ENCODE results near the gene COL2A1. TPM values are rescaled to one million over a fixed set of nuclear protein-coding genes. Genes with fewer than 3 reads are reported as not detected.

The COL2A1 gene
- total and polyA plus RNA-seq, 4 donors = 321 TPM; not detected in 3

DNA sequence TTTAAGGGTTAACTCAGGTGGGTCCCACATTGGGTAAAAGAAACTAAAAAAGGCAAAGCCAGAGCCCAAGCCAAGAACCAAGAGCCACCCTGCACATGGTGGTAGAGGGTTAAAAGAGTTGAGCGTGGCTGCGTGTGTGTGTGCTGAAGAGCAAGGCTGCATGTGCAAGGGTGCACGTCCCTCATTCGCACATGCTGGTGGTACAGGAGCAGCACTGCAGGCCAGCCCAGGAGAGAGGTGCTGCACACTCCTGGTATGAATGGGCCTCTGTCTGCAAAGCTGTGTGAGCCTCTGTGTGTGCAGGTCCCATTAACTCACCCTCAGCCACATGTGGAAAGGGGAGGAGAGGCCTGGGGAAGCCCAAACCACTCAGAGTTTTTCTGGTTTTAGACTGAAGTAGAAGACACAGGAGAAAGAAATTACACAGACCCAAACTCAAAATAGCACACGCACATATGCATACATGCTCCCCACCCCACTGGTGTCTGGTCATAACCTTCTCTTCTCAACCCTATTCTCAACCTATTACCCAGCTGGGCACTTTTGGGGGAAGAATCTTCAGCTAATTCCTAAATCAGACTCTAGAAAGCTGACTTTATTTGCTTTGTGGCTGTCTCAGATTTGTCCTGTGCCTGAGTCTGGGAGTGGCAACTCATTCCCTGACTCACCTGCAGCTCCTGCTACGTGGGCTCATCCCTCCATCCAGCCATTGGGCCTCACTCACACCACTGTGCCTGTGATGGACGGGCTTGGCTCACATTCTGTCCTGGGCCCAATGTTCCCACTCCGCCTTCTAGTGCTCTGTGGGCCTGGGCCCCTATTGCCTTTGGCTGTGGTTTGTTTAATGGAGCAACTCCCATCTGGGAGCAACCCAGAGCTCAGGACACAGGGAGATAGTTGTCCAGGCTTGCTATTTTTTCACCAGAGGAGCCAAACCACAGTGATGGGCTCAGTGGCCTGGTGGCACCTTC, 30.8 kb upstream of the COL2A1 start:
- TF ChIP-seq, protein P1, sequence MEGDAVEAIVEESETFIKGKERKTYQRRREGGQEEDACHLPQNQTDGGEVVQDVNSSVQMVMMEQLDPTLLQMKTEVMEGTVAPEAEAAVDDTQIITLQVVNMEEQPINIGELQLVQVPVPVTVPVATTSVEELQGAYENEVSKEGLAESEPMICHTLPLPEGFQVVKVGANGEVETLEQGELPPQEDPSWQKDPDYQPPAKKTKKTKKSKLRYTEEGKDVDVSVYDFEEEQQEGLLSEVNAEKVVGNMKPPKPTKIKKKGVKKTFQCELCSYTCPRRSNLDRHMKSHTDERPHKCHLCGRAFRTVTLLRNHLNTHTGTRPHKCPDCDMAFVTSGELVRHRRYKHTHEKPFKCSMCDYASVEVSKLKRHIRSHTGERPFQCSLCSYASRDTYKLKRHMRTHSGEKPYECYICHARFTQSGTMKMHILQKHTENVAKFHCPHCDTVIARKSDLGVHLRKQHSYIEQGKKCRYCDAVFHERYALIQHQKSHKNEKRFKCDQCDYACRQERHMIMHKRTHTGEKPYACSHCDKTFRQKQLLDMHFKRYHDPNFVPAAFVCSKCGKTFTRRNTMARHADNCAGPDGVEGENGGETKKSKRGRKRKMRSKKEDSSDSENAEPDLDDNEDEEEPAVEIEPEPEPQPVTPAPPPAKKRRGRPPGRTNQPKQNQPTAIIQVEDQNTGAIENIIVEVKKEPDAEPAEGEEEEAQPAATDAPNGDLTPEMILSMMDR (IDR thresholded peaks at IDR 0.05; ENCODE audit: low read depth, low read length, missing input control) = no peak
- TF ChIP-seq NR2F2 (IDR thresholded peaks at IDR 0.05) (no peak), HNF4A (conservative IDR thresholded peaks at IDR 0.05) (no peak), EGR1 (IDR thresholded peaks at IDR 0.05; ENCODE audit: low read depth in 2 of 2) (no peak), FOXA1 (IDR thresholded peaks at IDR 0.05) (no peak), TAF1 (conservative IDR thresholded peaks at IDR 0.05) (no peak), SP1 (IDR thresholded peaks at IDR 0.05) (no peak), RAD21 (IDR thresholded peaks at IDR 0.05) (no peak), GABPA (IDR thresholded peaks at IDR 0.05 in 1 of 2, conservative IDR thresholded peaks at IDR 0.05 in 1 of 2) (no peak), FOXA2 (IDR thresholded peaks at IDR 0.05) (no peak), YY1 (IDR thresholded peaks at IDR 0.05) (no peak), HNF4G (IDR thresholded peaks at IDR 0.05) (no peak), RXRA (IDR thresholded peaks at IDR 0.05) (no peak), JUND (IDR thresholded peaks at IDR 0.05) (no peak)
- TF ChIP-seq, protein P2, sequence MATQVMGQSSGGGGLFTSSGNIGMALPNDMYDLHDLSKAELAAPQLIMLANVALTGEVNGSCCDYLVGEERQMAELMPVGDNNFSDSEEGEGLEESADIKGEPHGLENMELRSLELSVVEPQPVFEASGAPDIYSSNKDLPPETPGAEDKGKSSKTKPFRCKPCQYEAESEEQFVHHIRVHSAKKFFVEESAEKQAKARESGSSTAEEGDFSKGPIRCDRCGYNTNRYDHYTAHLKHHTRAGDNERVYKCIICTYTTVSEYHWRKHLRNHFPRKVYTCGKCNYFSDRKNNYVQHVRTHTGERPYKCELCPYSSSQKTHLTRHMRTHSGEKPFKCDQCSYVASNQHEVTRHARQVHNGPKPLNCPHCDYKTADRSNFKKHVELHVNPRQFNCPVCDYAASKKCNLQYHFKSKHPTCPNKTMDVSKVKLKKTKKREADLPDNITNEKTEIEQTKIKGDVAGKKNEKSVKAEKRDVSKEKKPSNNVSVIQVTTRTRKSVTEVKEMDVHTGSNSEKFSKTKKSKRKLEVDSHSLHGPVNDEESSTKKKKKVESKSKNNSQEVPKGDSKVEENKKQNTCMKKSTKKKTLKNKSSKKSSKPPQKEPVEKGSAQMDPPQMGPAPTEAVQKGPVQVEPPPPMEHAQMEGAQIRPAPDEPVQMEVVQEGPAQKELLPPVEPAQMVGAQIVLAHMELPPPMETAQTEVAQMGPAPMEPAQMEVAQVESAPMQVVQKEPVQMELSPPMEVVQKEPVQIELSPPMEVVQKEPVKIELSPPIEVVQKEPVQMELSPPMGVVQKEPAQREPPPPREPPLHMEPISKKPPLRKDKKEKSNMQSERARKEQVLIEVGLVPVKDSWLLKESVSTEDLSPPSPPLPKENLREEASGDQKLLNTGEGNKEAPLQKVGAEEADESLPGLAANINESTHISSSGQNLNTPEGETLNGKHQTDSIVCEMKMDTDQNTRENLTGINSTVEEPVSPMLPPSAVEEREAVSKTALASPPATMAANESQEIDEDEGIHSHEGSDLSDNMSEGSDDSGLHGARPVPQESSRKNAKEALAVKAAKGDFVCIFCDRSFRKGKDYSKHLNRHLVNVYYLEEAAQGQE (IDR thresholded peaks at IDR 0.05) = no peak
- TF ChIP-seq, protein P3, sequence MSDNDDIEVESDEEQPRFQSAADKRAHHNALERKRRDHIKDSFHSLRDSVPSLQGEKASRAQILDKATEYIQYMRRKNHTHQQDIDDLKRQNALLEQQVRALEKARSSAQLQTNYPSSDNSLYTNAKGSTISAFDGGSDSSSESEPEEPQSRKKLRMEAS (IDR thresholded peaks at IDR 0.05) = no peak
- TF ChIP-seq, protein P4, sequence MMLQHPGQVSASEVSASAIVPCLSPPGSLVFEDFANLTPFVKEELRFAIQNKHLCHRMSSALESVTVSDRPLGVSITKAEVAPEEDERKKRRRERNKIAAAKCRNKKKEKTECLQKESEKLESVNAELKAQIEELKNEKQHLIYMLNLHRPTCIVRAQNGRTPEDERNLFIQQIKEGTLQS (IDR thresholded peaks at IDR 0.05) = no peak
- TF ChIP-seq, protein P5, sequence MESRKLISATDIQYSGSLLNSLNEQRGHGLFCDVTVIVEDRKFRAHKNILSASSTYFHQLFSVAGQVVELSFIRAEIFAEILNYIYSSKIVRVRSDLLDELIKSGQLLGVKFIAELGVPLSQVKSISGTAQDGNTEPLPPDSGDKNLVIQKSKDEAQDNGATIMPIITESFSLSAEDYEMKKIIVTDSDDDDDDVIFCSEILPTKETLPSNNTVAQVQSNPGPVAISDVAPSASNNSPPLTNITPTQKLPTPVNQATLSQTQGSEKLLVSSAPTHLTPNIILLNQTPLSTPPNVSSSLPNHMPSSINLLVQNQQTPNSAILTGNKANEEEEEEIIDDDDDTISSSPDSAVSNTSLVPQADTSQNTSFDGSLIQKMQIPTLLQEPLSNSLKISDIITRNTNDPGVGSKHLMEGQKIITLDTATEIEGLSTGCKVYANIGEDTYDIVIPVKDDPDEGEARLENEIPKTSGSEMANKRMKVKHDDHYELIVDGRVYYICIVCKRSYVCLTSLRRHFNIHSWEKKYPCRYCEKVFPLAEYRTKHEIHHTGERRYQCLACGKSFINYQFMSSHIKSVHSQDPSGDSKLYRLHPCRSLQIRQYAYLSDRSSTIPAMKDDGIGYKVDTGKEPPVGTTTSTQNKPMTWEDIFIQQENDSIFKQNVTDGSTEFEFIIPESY (IDR thresholded peaks at IDR 0.05) = no peak
- no peak for DNase-seq (ENCODE audit: low spot score)
- Histone ChIP-seq H3K4me1 (ENCODE audit: control insufficient read depth in 4 of 4, insufficient read depth in 4 of 4, low read length in 3 of 4) (no peaks in the 10 kb centered on the region), H3K36me3 (ENCODE audit: control insufficient read depth in 4 of 4, insufficient read depth in 3 of 4, low read depth in 1 of 4, low read length in 3 of 4) (no peaks in the 10 kb centered on the region), H3K9ac (ENCODE audit: low read depth in 1 of 2, low read length in 2 of 2) (no peak overlapping the region), H3K27ac (ENCODE audit: low read depth in 1 of 2, low read length in 2 of 2) (no peak overlapping the region), H3K9me3 (ENCODE audit: control insufficient read depth in 4 of 4, low read length in 3 of 4) (no peaks in the 10 kb centered on the region), H3K27me3 (ENCODE audit: control insufficient read depth in 4 of 4, insufficient read depth in 4 of 4, low read length in 3 of 4) (no peaks in the 10 kb centered on the region), H3K4me3 (ENCODE audit: low read depth in 1 of 3, low read length in 3 of 3) (no peak overlapping the region)
- WGBS = 95% methylated on average over 8 of the region's 8 CpGs

Data from liver (tissue), 9 donors.